Motor neuron (in vitro differentiated cells): ENCODE data around the gene STIP1. TPM values are rescaled to one million over a fixed set of nuclear protein-coding genes. Genes with fewer than 3 reads are reported as not detected.
A peak's percentile ranks its signal among the peaks of the same experiment; 100 is the strongest.

Experiments used
- ATAC-seq, 8 experiments: fragments of 200-7000 bp; cut with Tn5 transposase; replicated peaks in 6 of 8; 2 replicates each; pipeline ENCODE4 v1.8.0; 2021; ENCODE audit warnings: mild to moderate bottlenecking in 8 of 8, moderate library complexity in 8 of 8
- H3K27ac ChIP-seq, 2 donors: fragments of 250-450 bp; sonication (Bioruptor Pico); 2 replicates each; pipeline ENCODE4 v1.9.0; 2021; ENCODE audit warnings: antibody characterized with exemption in 2 of 2, mild to moderate bottlenecking in 2 of 2, moderate library complexity in 1 of 2
- H3K4me1 ChIP-seq, 2 donors: fragments of 250-450 bp; sonication (Bioruptor Pico); replicated peaks in 1 of 2; 2 replicates each; pipeline ENCODE4 v1.6.1; 2021; ENCODE audit warnings: antibody characterized with exemption in 2 of 2, mild to moderate bottlenecking in 2 of 2, moderate library complexity in 1 of 2
- H3K4me3 ChIP-seq, 5 donors: fragments of 250-450 bp; sonication (Bioruptor Pico); 2 replicates each; pipeline ENCODE4 v1.9.0; 2021; ENCODE audit warnings: antibody characterized with exemption in 5 of 5, mild to moderate bottlenecking in 5 of 5, moderate library complexity in 4 of 5
- WGBS, 10 experiments: fragments of 450-650 bp; shearing (Covaris generic); methylation state at CpG; one replicate each; pipeline ENCODE4 v1.0.0; 2022; 5-methylcytosine and 5-hydroxymethylcytosine counted together
- in situ Hi-C, 9 experiments: fragments of 400-800 bp; cut with MboI; loops; one replicate each; pipeline ENCODE4 v1.15.0; 2021; ENCODE audit warnings: low sequenced_read_pairs in 9 of 9, low pct_unique_long_range_greater_than_20kb in 2 of 9; ENCODE audit not compliant: unreplicated experiment in 9 of 9
- total RNA-seq, 8 experiments: library from RNA; unstranded; fragments of 300-600 nt; gene quantifications; 2 replicates each; pipeline versions ENCODE4 v1.2.3 to v1.2.4, GENCODE V29; 2022

STIP1 gene
- total RNA-seq, 8 experiments from 2014 or later = 110 to 251 (median 163) TPM

DNA sequence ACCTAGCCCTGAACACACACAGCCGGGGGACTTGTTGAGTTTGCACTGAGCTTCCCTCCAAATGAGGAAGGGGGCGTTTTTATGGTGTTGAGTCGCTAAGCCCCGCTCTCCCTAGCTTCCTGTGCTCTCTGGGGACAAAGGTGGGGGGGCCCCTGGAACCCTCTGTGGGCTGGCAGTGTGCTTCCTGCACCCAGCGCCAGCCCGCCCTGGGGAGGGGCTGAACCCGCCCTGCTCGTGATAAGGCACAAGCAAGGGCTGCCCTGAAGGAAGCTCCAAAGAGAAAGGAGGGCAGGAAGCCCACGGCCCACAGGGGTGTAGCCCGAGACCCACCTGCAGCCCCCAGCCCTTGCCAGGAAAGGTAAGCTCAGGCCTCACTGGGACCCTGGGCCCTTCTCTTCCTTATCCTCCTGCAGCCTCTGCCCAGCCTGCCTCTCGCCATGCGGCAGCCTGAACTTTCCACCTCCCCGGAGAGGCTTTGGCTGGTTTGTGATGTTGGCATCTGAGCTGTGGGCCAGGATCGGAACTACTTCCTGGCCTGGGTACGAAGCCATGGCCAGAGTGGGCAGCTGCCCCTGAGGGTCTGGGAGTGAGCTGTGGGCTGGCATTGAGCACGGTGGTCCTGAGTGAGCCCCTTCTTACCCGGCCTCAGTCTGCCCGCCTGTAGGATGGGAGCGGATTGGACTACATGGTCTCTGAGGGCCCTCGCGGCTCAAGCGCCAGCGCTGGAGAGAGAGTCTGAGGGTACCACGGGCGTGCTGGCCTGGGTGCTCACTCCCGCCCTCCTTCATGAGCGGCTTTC, 20.7 kb downstream of the STIP1 start, which contains the start of gene FERMT3:
Gene FERMT3 (plus strand): TSS at position 265 of the 799 bp plus-strand sequence. CDS start 644 bp downstream, outside the sequence.
- no peak within 1 kb of the TSS for H3K4me3 ChIP-seq
- ATAC-seq = no peak
- peaks cover 0 to 8% of the 10 kb centered on the region in 2 donors for H3K4me1 ChIP-seq
- WGBS, 10 experiments = 79 to 100% (median 88%) methylated on average over 1 to 10 of the region's 27 CpGs; no CpG with 5 or more reads in 3 of the 10 experiments
- peak within 1 kb of the TSS in 1 of 2 donors; percentile 68 for H3K27ac ChIP-seq
- in situ Hi-C loops = no loop called here

DNA sequence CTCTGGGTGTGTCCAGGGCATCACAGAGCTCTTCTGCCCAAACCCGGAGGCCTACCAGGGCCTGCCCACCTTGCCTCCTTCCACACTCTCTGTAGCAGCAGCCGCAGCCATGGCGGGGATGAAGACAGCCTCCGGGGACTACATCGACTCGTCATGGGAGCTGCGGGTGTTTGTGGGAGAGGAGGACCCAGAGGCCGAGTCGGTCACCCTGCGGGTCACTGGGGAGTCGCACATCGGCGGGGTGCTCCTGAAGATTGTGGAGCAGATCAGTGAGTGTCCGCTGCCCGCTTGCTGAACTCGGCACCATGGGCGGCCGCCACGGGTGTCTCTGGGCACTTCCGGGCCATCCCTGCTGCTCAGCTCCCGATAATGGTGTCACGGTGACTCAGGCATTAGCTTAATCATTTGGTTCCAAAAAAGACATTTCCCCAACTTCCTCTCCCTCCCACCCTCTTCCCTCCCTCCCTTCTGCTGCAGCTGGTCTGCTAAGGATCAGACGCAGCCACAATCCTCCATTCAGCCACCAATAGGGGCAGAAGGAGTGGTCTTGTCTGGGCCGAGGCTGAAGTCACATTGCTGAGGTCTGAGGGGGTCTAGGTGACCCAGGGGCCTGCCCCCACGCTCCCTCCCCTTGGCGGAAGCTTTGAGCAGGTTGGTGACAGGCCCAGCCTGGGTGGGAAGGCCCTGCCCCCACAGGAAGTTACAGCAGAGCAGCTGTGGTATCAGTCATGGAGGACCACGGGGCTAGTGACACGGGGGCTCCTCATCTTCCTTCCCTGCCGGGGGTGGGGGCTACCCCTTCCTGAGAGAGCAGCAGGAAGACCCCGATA, 21.5 kb downstream of the STIP1 start:
- Histone ChIP-seq H3K27ac (peak overlapping the region in 1 of 2 donors; percentile 68), H3K4me1 (peaks cover 0 to 8% of the 10 kb centered on the region in 2 donors), H3K4me3 (no peak overlapping the region)
- ATAC-seq = peak in 7 of 8 experiments; percentile 48 to 80 (median 66)
- in situ Hi-C loops = no loop called here
- 52 to 93% (median 82%) methylated on average over 2 to 5 of the region's 30 CpGs; no CpG with 5 or more reads in 6 of the 10 experiments for WGBS, 10 experiments

DNA sequence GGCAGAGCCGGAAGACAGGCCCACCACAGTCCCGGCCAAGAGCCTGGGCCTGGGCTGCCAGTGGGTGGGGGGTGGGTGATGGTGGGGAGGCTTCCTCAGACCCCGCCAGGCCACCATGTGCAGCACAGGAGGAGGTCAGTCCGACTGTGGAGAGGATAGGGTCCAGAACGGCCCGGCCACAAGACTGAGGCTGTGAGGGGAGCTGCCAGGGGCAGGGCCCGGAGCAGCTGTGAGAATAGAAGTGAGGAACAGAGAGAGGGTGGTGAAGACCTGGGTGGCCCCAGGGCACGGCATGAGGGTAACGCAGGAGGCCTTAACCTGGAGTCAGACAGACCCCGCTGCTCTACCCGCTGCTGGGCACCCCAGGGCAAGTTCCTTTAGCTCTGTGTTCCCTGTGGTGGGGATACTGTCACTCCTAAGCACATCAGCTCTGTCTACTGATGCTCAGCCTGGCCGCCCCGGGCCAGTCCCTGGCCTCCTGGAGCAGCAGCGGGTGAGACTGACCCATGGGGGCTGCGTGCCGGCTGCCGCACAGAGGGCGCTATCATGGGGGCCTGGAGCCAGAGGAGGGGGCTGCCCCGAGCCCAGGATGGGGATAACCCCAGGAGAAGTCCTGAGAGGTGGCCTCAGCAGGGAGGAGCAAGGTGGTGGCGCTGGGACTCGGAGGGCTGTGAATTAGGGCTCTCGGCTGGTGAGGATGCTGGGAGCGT, 22.3 kb downstream of the STIP1 start:
- Histone ChIP-seq H3K27ac (peak overlapping the region in 1 of 2 donors; percentile 68), H3K4me3 (no peak overlapping the region), H3K4me1 (peaks cover 0 to 8% of the 10 kb centered on the region in 2 donors)
- WGBS, 10 experiments = 73 to 100% (median 88%) methylated on average over 1 to 4 of the region's 23 CpGs; no CpG with 5 or more reads in 6 of the 10 experiments
- in situ Hi-C loops = no loop called here
- peak in 3 of 8 experiments; percentile 2 to 6 (median 4) for ATAC-seq

- WGBS, 10 experiments = 66 to 100% (median 81%) methylated on average over 2 to 11 of the region's 18 CpGs; no CpG with 5 or more reads in 4 of the 10 experiments
- H3K4me1 ChIP-seq = peaks cover 0 to 8% of the 10 kb centered on the region in 2 donors
- in situ Hi-C loops = no loop called here
- H3K27ac ChIP-seq = no peak overlapping the region
- no peak for ATAC-seq
- no peak overlapping the region for H3K4me3 ChIP-seq
These were observed 23.0 kb downstream of the STIP1 start for GRCh38 chr11:64208796-64209562.

DNA sequence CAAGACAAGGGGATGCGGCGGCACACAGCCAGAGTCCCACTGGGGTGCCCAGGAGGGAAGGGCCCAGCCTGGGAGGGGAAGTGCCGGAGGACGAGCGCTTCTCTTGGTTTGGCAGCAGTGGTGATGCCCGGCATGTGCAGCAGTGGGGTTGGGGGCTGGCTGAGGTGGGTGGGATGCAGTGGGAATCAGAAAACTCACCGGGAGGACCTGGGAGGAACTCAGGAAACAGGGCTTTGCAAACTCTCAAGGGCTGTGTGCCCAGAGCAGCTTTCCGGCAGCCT, 23.5 kb downstream of the STIP1 start:
- no peak for ATAC-seq
- no peak overlapping the region for H3K4me3 ChIP-seq
- in situ Hi-C loops = no loop called here
- no peak overlapping the region for H3K27ac ChIP-seq
- peaks cover 0 to 8% of the 10 kb centered on the region in 2 donors for H3K4me1 ChIP-seq
- 83 to 100% methylated on average over 1 to 3 of the region's 8 CpGs; no CpG with 5 or more reads in 8 of the 10 experiments for WGBS, 10 experiments

GRCh38 chr11:64210301-64211020, 24.5 kb downstream of the STIP1 start:
- 88 to 100% (median 100%) methylated on average over 1 to 4 of the region's 24 CpGs; no CpG with 5 or more reads in 7 of the 10 experiments for WGBS, 10 experiments
- Histone ChIP-seq H3K4me3 (no peak overlapping the region), H3K27ac (no peak overlapping the region), H3K4me1 (peaks cover 0 to 8% of the 10 kb centered on the region in 2 donors)
- in situ Hi-C loops = no loop called here
- no peak for ATAC-seq

GRCh38 chr11:64211181-64211872, 25.4 kb downstream of the STIP1 start:
- ATAC-seq = no peak
- peaks cover 0 to 8% of the 10 kb centered on the region in 2 donors for H3K4me1 ChIP-seq
- H3K4me3 ChIP-seq = no peak overlapping the region
- H3K27ac ChIP-seq = no peak overlapping the region
- in situ Hi-C loops = no loop called here
- WGBS, 10 experiments = 100% methylated on average over 2 of the region's 30 CpGs; no CpG with 5 or more reads in 9 of the 10 experiments

DNA sequence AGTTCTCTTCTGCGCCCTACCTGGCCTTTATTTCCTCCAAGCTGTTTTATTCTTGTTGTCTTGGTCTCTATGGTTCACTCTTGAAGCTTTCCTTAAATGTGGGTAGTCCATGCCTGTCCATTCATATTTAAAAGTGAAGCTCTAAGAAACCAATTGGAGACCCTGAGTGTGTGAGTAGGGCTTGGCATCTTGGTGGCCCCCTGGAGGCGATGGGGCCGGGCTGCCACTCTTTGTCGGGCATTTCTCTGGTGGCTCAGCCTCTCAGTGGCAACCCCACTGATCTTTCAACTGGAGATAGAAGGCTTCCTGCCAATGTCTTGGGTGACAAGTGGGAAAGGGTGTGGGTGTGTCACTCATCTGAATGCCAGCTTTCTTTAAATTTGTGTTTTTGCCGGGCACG, 30.9 kb downstream of the STIP1 start:
- in situ Hi-C loops = no loop called here
- H3K4me1 ChIP-seq = no peaks in the 10 kb centered on the region
- no peak for ATAC-seq
- H3K27ac ChIP-seq = no peak overlapping the region
- H3K4me3 ChIP-seq = no peak overlapping the region
- WGBS, 10 experiments = 56 to 100% (median 100%) methylated on average over 2 to 4 of the region's 6 CpGs; no CpG with 5 or more reads in 5 of the 10 experiments

DNA sequence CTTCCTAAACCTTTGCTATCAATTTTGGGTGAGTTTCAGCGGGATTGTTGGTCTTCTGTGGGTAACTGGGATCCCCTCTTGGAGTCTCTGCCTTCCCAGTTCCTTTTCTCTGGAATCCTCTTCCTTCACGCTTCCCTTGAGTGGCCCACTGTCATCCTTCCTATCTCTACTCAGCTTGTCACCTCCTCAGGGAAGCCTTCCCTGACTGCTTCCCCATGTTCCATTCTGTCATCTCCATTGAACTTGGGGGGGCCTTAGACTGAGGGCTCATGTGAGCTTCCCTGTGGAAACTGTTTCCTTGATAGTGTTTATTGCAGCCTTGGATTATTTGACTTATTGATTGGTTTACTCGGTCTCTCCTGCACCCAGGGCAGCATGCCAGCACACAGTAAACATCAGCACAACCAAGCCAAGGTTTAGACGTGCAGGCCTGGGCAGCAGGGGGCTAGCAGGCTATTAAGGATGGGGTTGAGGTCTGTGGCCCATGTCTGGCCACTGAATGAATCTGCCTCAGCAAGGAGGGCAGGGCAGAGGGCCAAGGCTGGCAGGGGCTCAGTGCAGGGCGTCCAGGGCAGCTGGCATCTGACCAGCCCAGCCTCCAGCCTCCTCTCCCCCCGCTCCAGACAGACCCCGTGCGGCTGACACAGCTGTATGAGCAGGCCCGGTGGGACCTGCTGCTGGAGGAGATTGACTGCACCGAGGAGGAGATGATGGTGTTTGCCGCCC, 32.8 kb downstream of the STIP1 start:
- peak in 3 of 8 experiments; percentile 2 to 19 (median 9) for ATAC-seq
- in situ Hi-C loops = no loop called here
- Histone ChIP-seq H3K4me1 (no peaks in the 10 kb centered on the region), H3K4me3 (no peak overlapping the region), H3K27ac (no peak overlapping the region)
- WGBS, 10 experiments = 54 to 100% (median 83%) methylated on average over 1 to 6 of the region's 11 CpGs; no CpG with 5 or more reads in 1 of the 10 experiments

DNA sequence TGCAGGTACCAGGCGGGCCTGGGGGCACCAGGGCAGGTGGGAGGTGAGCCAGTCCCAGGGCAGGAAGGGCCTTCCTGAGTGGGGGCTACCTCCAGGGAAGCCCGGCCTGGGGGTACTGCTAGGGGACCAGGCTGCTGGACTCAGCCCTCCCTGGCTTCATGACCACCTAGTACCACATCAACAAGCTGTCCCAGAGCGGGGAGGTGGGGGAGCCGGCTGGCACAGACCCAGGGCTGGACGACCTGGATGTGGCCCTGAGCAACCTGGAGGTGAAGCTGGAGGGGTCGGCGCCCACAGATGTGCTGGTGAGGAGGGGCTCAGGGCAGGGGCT, 33.3 kb downstream of the STIP1 start:
- in situ Hi-C loops = no loop called here
- peak in 5 of 8 experiments; percentile 5 to 25 (median 18) for ATAC-seq
- 40% methylated on average over 1 of the region's 7 CpGs; no CpG with 5 or more reads in 9 of the 10 experiments for WGBS, 10 experiments
- H3K4me3 ChIP-seq = no peak overlapping the region
- no peak overlapping the region for H3K27ac ChIP-seq
- H3K4me1 ChIP-seq = no peaks in the 10 kb centered on the region

DNA sequence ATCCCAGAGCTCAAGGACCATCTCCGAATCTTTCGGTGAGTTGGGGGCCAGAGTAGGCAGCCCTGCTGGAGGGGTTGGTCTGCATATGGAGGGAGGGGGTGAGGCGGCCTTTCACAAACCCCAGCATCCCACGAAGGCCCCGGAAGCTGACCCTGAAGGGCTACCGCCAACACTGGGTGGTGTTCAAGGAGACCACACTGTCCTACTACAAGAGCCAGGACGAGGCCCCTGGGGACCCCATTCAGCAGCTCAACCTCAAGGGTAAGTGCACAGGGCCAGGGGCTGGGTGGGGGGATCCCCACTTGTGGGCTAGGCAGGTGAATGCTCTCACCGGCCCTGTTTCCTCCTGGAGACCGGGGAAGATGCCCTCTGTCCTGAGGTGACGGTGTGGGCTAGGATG, 33.8 kb downstream of the STIP1 start:
- 90% methylated on average over 2 of the region's 10 CpGs; no CpG with 5 or more reads in 9 of the 10 experiments for WGBS, 10 experiments
- ATAC-seq = peak in 4 of 8 experiments; percentile 4 to 11 (median 6)
- H3K27ac ChIP-seq = no peak overlapping the region
- in situ Hi-C loops = no loop called here
- peaks cover 0 to under 1% of the 10 kb centered on the region in 2 donors for H3K4me1 ChIP-seq
- no peak overlapping the region for H3K4me3 ChIP-seq
